HG03457 (cell line): ENCODE measurements around the gene IL20.

Experiments used
- ATAC-seq: cut with Tn5 transposase; IDR thresholded peaks from one replicate; pipeline ENCODE4 v1.9.1; 2021; ENCODE audit warnings: moderate number of reproducible peaks; ENCODE audit not compliant: unreplicated experiment

The IL20 gene

GRCh38 chr1:206864939-206865671 lies at the start of gene IL20:
IL20 (plus strand) TSS chr1:206865623; CDS start chr1:206865853, 230 bp downstream.
- no peak for ATAC-seq

GRCh38 chr1:206816390-206817287 lies 48.8 kb upstream of the IL20 start:
- ATAC-seq = no peak

- no peak for ATAC-seq
These were observed 43.9 kb upstream of the IL20 start for GRCh38 chr1:206821493-206821892.

DNA sequence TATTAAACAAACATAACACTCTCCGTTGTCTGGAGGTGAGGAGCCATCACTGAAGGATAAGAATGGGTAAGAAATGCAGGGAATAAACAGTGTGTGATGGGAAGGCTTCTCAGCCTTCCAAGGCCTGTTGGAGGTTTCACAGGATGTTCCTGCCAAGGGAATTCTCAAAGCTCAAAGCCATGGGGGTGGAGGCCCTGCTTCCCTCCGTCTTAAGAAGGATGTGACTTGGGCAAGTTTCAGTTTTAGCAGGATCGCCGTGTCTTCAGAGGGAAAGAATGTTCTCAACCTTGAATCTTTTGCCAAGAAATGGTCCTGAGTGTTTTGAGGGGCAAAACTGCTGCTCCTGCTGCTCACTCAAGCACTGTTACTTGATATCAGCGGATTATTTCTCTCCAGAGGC lies 41.7 kb upstream of the IL20 start:
- no peak for ATAC-seq

- no peak for ATAC-seq
These were observed 41.1 kb upstream of the IL20 start for GRCh38 chr1:206824331-206824730.

GRCh38 chr1:206826394-206826793 lies 39.0 kb upstream of the IL20 start:
- no peak for ATAC-seq

GRCh38 chr1:206828061-206828460 lies 37.4 kb upstream of the IL20 start:
- no peak for ATAC-seq

DNA sequence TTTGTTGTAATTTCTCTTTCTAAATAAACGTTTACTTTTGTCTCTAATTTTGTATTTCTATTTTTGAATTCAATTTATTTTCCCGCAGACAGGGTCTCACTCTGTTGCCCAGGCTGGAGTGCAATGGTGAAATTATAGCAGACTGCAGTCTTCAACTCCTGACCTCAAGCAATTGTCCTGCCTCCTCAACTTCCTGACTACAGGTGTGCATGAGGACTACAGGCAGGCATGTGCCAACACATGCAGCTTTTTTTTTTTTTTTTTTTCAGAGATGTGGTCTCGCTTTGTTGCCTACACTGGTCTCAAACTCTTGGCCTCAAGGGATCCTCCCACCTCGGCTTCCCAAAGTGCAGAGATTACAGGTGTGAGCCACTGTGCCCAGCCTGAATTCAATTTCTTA lies 36.7 kb upstream of the IL20 start:
- no peak for ATAC-seq

GRCh38 chr1:206829282-206829681 lies 36.1 kb upstream of the IL20 start:
- ATAC-seq = no peak

- ATAC-seq = no peak
These were observed 35.5 kb upstream of the IL20 start for GRCh38 chr1:206829875-206830274.

DNA sequence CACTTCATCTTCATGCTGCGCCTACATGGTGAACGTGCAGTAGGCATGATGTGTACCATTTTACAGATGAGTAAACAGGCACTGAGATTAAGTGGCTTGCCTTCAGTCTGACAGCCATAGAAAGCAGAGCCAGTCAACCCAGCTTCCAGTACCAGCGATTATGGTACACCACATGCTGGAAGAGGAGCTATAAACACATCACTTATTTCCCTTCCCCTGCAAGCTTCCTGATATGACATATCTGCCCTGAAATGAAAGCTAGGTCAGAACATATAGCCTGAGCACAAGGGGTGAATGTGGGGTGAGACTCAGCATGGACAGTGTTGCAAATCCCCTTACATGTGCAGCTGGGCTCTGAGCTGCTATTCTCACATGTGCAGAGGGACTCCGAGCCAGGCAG lies 33.8 kb upstream of the IL20 start:
- ATAC-seq = no peak

GRCh38 chr1:206832352-206832880 lies 33.0 kb upstream of the IL20 start:
- no peak for ATAC-seq

- ATAC-seq = no peak
These were observed 32.2 kb upstream of the IL20 start for GRCh38 chr1:206833106-206833680.

DNA sequence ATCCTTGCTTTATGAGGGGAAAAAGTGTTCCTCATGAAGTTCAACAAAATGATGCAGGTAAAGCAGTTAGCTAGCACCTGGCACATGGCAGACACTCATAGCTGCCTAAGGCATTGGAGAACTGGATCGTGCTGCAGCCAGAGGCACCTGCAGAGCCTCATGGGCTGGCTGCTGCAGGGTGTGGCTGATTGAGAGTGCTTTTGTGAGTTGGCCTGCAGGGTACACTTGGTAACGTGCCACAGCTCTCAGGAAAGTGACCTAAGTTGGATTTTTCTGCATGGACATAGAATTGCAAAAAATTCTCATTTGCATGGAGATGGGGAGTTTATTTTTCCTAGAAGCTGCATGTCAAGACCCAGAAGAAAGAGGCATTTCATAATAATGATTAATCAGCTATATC lies 31.6 kb upstream of the IL20 start:
- ATAC-seq = no peak

DNA sequence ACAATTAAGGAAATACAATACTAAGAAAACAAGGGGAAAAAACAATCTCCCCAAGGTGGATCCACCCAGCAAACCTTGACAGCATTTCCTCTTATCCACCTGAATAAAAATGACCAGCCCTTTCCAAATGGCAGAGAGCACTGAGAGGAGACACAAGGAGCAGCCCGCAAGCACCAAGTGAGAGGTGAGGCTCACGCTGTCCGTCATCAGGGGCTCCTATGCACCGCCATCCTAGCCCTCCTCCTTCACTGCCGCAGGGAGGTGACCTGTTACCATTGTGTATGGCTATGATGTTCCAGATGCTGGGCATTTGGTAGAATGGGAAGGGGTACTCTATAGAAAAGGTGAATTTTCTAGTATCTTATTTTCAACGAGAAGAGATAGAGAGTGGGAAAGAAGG lies 31.2 kb upstream of the IL20 start:
- no peak for ATAC-seq

- ATAC-seq = no peak
These were observed 30.7 kb upstream of the IL20 start for GRCh38 chr1:206834711-206835110.

DNA sequence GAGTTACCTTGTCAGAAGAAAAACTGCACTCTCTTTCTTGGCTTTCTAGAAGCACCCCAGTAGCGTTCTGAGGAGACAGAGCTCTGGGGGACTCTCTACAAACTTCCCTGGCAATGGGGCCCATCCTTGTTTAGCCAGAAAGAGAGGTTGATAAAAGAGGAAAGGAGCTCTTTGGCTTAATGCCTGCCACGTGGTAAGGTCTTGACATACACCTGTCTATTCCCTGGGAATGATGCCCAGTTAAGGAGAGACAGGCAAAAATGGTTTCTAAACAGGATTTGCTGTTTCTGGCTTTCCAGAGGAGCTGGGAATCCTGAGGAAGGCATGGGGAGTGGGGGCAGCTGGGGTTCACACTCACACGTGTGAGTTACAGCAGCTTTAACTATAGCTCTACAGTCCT lies 30.2 kb upstream of the IL20 start:
- ATAC-seq = no peak

GRCh38 chr1:206836111-206836510 lies 29.3 kb upstream of the IL20 start:
- no peak for ATAC-seq

GRCh38 chr1:206839006-206839560 lies 26.3 kb upstream of the IL20 start:
- ATAC-seq = no peak

GRCh38 chr1:206839857-206840256 lies 25.6 kb upstream of the IL20 start:
- no peak for ATAC-seq

DNA sequence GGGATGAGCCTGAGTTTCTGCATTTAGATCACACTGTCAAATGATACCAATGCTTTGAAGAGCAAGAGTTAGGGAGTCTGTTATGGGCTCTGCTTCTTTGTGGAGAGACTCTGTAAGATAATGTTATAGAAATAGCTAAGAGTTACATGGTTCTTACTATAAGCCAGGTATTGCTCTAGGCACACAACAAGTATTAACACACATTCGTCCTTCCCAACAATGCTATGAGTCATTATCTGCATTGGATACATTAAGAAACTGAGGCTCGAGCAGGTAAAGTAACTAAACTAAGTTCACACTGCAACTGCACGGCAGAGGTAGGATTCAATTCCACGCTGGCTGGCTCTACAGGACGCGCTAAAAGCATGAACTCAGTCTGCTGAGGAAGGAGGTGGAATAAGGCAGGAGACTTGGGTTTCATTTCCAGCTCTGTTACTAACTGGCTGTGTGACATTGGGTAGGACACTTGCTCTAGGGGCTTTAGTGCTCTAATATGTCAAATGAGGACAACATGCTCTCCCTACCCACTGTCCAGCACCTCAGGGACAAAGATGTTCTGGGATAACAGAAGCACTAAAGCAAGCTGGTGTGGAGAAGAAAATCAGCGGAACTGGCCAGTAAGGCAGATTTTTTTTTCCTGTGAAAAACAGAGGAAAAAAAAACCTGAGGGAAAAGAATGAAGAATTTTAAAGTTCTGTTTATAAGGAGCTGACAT lies 23.7 kb upstream of the IL20 start:
- ATAC-seq = no peak
